DND-41 (cell line): ENCODE results near the gene FBXW11.

Experiments
- EZH2 ChIP-seq: IDR thresholded peaks from 3 replicates; pipeline ENCODE4 v1.6.1; 2012; ENCODE audit warnings: borderline replicate concordance, low read depth, mild to moderate bottlenecking, moderate library complexity, low read length, inconsistent platforms; ENCODE audit not compliant: severe bottlenecking
- TF ChIP-seq, protein P1 (sequence below): IDR thresholded peaks from 2 replicates; pipeline ENCODE4 v1.5.1; 2012; ENCODE audit warnings: borderline replicate concordance, low read length, moderate library complexity, mild to moderate bottlenecking; ENCODE audit not compliant: poor library complexity, severe bottlenecking; ENCODE audit errors: extremely low read depth

DNA sequence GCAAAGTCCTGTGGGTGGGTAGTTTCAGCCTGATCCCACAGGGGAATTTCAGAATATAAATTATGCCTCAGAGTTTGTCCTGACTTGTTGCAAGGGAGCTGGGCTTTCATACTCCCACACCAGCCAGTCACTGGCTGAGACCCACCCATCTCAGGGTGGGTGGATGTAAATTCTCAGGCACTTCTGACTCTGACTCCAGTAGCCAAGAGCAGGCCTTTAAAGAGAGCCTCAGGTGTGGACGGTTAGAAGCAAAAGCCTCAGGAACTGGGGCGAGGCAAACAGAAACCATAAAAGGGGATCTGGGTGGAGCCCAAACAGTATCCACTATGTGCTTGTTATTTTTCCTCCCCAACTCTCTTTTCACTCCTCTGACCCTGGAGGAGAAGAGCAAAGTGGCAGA, 28.6 kb upstream of the FBXW11 start:
- TF ChIP-seq, protein P1, sequence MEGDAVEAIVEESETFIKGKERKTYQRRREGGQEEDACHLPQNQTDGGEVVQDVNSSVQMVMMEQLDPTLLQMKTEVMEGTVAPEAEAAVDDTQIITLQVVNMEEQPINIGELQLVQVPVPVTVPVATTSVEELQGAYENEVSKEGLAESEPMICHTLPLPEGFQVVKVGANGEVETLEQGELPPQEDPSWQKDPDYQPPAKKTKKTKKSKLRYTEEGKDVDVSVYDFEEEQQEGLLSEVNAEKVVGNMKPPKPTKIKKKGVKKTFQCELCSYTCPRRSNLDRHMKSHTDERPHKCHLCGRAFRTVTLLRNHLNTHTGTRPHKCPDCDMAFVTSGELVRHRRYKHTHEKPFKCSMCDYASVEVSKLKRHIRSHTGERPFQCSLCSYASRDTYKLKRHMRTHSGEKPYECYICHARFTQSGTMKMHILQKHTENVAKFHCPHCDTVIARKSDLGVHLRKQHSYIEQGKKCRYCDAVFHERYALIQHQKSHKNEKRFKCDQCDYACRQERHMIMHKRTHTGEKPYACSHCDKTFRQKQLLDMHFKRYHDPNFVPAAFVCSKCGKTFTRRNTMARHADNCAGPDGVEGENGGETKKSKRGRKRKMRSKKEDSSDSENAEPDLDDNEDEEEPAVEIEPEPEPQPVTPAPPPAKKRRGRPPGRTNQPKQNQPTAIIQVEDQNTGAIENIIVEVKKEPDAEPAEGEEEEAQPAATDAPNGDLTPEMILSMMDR: no peak
- TF ChIP-seq EZH2: no peak
